HepG2 (cell line): ENCODE measurements around the gene CAMK2N2. TPM values are rescaled to one million over a fixed set of nuclear protein-coding genes. Genes with fewer than 3 reads are reported as not detected.

Experiments used
- ATAC-seq: fragments of 200-7000 bp; cut with Tn5 transposase; 3 replicates; pipeline ENCODE4 v1.9.1; 2020; ENCODE audit warnings: mild to moderate bottlenecking, moderate library complexity
- BruUV-seq: library from RNA; stranded (reverse); fragments of 400-500 nt; replicated peaks from 2 replicates; lab custom pipeline; 2021; lab: Mats Ljungman, UMichigan
- CTCF ChIA-PET: fragments of 300-600 bp; formaldehyde crosslinking; extraction: SDS; loops from one replicate; lab custom pipeline; 2021; ENCODE audit warnings: low total read pairs, inconsistent platforms, low intra/inter-chr PET ratio; lab: Yijun Ruan, JAX
- POLR2A ChIA-PET: fragments of 350-600 bp; sonication (Branson Sonifier 250); formaldehyde crosslinking; loops from one replicate; lab custom pipeline; 2020; ENCODE audit warnings: antibody characterized with exemption, inconsistent platforms; lab: Yijun Ruan, JAX
- DNase-seq: peaks from one replicate; pipeline ENCODE4 v3.0.0-alpha.2; 2015; ENCODE audit warnings: low spot score
- FAIRE-seq: peaks from 3 replicates; lab custom pipeline; 2011; peaks lifted over from hg19 to GRCh38; lab: Jason Lieb, UNC
- H2AFZ ChIP-seq: one replicate; pipeline ENCODE4 v1.6.1; 2011; ENCODE audit warnings: low read length, inconsistent platforms
- H3K27ac ChIP-seq: fragments of 300-600 bp; 3 replicates; pipeline ENCODE4 v1.8.0; 2011; ENCODE audit warnings: mixed run types, mild to moderate bottlenecking, mixed read lengths, low read length, inconsistent platforms; ENCODE audit not compliant: insufficient read depth; ENCODE audit errors: extremely low read length
- H3K27me3 ChIP-seq, 2 experiments: fragments of 200-600 bp in 1 of 2; 2 replicates in 1 of 2; 3 replicates in 1 of 2; pipeline versions ENCODE4 v1.6.0 to v1.8.0; 2011; ENCODE audit warnings: low read length in 2 of 2, mild to moderate bottlenecking in 2 of 2, moderate library complexity in 2 of 2, inconsistent platforms in 1 of 2; ENCODE audit not compliant: insufficient read depth in 2 of 2, control insufficient read depth in 1 of 2
- H3K36me3 ChIP-seq, 2 experiments: fragments of 200-600 bp in 1 of 2; replicated peaks in 1 of 2; 2 replicates in 1 of 2; 3 replicates in 1 of 2; pipeline versions ENCODE4 v1.5.1 to v1.8.0; 2011; ENCODE audit warnings: low read length in 2 of 2, inconsistent platforms in 1 of 2; ENCODE audit not compliant: insufficient read depth in 2 of 2, control insufficient read depth in 1 of 2
- H3K4me1 ChIP-seq: 2 replicates; pipeline ENCODE4 v1.5.1; 2012; ENCODE audit warnings: low read length, inconsistent platforms; ENCODE audit not compliant: insufficient read depth
- H3K4me2 ChIP-seq: 2 replicates; pipeline ENCODE4 v1.6.0; 2011; ENCODE audit warnings: low read depth, low read length, inconsistent platforms
- H3K4me3 ChIP-seq, 3 experiments: fragments of 200-600 bp in 1 of 3; sonication (generic), shearing (Covaris generic) in 1 of 3; replicated peaks in 1 of 3; 2 replicates each; pipeline ENCODE4 v1.5.1; 2011 to 2016; ENCODE audit warnings: low read length in 3 of 3, inconsistent platforms in 2 of 3, low read depth in 2 of 3, mild to moderate bottlenecking in 2 of 3, control low read depth in 1 of 3, mixed read lengths in 1 of 3; ENCODE audit not compliant: insufficient read depth in 1 of 3
- H3K79me2 ChIP-seq: one replicate; pipeline ENCODE4 v1.6.1; 2011; ENCODE audit warnings: low read length, inconsistent platforms; ENCODE audit not compliant: insufficient read depth
- H3K9ac ChIP-seq: 2 replicates; pipeline ENCODE4 v1.6.0; 2011; ENCODE audit warnings: mild to moderate bottlenecking, low read depth, low read length, inconsistent platforms; ENCODE audit not compliant: insufficient read depth
- H3K9me3 ChIP-seq: 2 replicates; pipeline ENCODE4 v1.5.1; 2012; ENCODE audit warnings: mild to moderate bottlenecking, low read length
- H4K20me1 ChIP-seq: 2 replicates; pipeline ENCODE4 v1.6.0; 2011; ENCODE audit warnings: inconsistent platforms, mild to moderate bottlenecking, low read length, moderate library complexity; ENCODE audit not compliant: insufficient read depth
- AGO1 ChIP-seq: fragments of 200-400 bp; formaldehyde crosslinking; IDR thresholded peaks from 2 replicates; pipeline ENCODE4 v1.6.1; 2017; ENCODE audit warnings: mild to moderate bottlenecking, low read depth, low read length, moderate library complexity; ENCODE audit not compliant: poor library complexity, severe bottlenecking
- EEA1 ChIP-seq: sonication (generic); formaldehyde crosslinking; IDR thresholded peaks from 2 replicates; pipeline ENCODE4 v1.5.1; 2020; ENCODE audit warnings: mild to moderate bottlenecking, missing genetic modification reagents, borderline replicate concordance
- ZNF274 ChIP-seq: sonication (generic); formaldehyde crosslinking; IDR thresholded peaks from 2 replicates; pipeline ENCODE4 v1.5.1; 2020; ENCODE audit warnings: mild to moderate bottlenecking, missing genetic modification reagents
- ZNF468 ChIP-seq: sonication (generic); formaldehyde crosslinking; IDR thresholded peaks from 2 replicates; pipeline ENCODE4 v1.8.0; 2022; ENCODE audit warnings: mild to moderate bottlenecking, moderate library complexity, missing genetic modification reagents
- ZNF501 ChIP-seq: sonication (generic); formaldehyde crosslinking; IDR thresholded peaks from 2 replicates; pipeline ENCODE4 v1.5.1; 2020; ENCODE audit warnings: mild to moderate bottlenecking, moderate library complexity, missing genetic modification reagents
- ZNF782 ChIP-seq: sonication (generic); formaldehyde crosslinking; IDR thresholded peaks from 2 replicates; pipeline ENCODE4 v1.4.0; 2020; ENCODE audit warnings: missing genetic modification reagents, mild to moderate bottlenecking, borderline replicate concordance
- WGBS: methylation state at CpG from one replicate; pipeline ENCODE4 v1.1.6; 2017; ENCODE audit warnings: low lambda C conversion rate; 5-methylcytosine and 5-hydroxymethylcytosine counted together
- in situ Hi-C: cut with HindIII; loops from 2 replicates; pipeline ENCODE4 v1.10.0; 2017; ENCODE audit warnings: low pct_unique_long_range_greater_than_20kb; ENCODE audit not compliant: extremely low pct_ligation_motif_present
- intact Hi-C: fragments of 100-400 bp; cut with micrococcal nuclease; formaldehyde crosslinking; loops from one replicate; pipeline ENCODE4 v1.10.0; 2022; ENCODE audit not compliant: unreplicated experiment
- polyA plus RNA-seq, 8 experiments: library from polyadenylated mRNA; depleted of rRNA in 3 of 8; stranded (reverse) in 7 of 8; unstranded in 1 of 8; fragments of >200 nt; fragmentation: Illumina TruSeq in 4 of 8; extraction: Trizol in 4 of 8; gene quantifications; 2 replicates each; pipeline versions ENCODE4 v1.2.1 to v1.2.3, GENCODE V29; 2011 to 2016; ENCODE audit warnings: low read depth in 4 of 8, missing spikeins in 1 of 8, mixed read lengths in 1 of 8; ENCODE audit not compliant: insufficient read depth in 1 of 8
- total RNA-seq, 5 experiments: library from RNA; depleted of rRNA; stranded (reverse); fragments of >200 nt; fragmentation: Illumina TruSeq; extraction: Trizol; gene quantifications; 2 replicates each; pipeline ENCODE4 v1.2.3, GENCODE V29; 2016; ENCODE audit warnings: low read depth in 1 of 5
- TF ChIP-seq, protein P1 (sequence below): fragments of 450-650 bp; IDR thresholded peaks from 2 replicates; pipeline ENCODE4 v1.6.1; 2017; ENCODE audit warnings: mild to moderate bottlenecking
- TF ChIP-seq, protein P2 (sequence below): sonication (generic); formaldehyde crosslinking; IDR thresholded peaks from 2 replicates; pipeline ENCODE4 v1.4.0; 2020; ENCODE audit warnings: missing genetic modification reagents, mild to moderate bottlenecking, borderline replicate concordance
- TF ChIP-seq, protein P3 (sequence below): sonication (generic); formaldehyde crosslinking; IDR thresholded peaks from 2 replicates; pipeline ENCODE4 v1.4.0; 2020; ENCODE audit warnings: missing genetic modification reagents
- TF ChIP-seq, protein P4 (sequence below): sonication (generic); formaldehyde crosslinking; IDR thresholded peaks from 2 replicates; pipeline ENCODE4 v1.4.0; 2020; ENCODE audit warnings: missing genetic modification reagents
- TF ChIP-seq, protein P5 (sequence below): sonication (generic); formaldehyde crosslinking; IDR thresholded peaks from 2 replicates; pipeline ENCODE4; 2020; ENCODE audit warnings: missing genetic modification reagents, mild to moderate bottlenecking, borderline replicate concordance

Gene CAMK2N2
- total and polyA plus RNA-seq, 2 of the 13 experiments (the other 11 are each of a cell fraction or from before 2014, with no cell fraction given): 0.12 to 0.27 TPM

DNA sequence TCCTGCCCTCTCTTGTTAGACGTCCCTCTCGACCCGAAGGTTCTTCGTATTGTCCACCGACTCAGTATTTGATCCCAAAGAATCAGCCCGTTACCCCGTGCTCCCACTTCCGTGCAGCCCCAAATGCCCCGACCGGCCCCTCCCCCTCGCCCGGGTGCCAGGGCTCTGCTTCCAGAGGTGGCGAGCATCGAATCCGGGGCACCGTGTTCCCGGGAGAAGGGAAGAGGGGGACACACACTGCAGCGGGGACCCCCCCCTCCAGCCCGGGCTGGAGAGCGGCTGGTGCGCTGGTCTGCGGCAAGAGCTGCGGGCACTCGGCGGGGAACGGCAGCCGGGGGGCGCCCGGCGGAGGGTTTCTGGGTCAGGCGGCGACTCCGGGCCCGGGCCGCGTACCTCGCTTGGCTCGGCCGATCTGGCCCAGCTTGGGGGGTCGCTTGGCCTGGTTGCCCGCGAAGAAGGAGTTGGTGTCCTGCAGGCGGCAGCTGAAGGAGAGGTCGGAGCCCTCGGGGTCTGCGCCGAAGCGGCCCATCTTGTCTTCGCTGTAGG is 556 bp downstream of the CAMK2N2 start:
- no peak for DNase-seq
- peak; percentile 18 for ATAC-seq
- Histone ChIP-seq H3K27ac (no peak overlapping the region), H3K4me2 (peak overlapping the region; percentile 84), H3K9me3 (no peaks in the 10 kb centered on the region), H3K27me3 (peaks cover 3 to 27% of the 10 kb centered on the region in 2 experiments), H4K20me1 (peaks cover 12% of the 10 kb centered on the region; the same call in 1 of the 2 replicates), H2AFZ (no peak overlapping the region), H3K36me3 (0 out of 5 replicates have a peak, but pooled peaks cover 0 to 1% of the 10 kb centered on the region in 2 experiments), H3K4me3 (peak overlapping the region; percentile 61 to 73 (median 62)), H3K4me1 (peaks cover 24% of the 10 kb centered on the region), H3K79me2 (no peaks in the 10 kb centered on the region), H3K9ac (no peak overlapping the region)
- ChIA-PET POLR2A (interaction anchor here (1.6 kb wide), 1 partner anchor 11 kb away, joined by 8 read pairs; no protein-coding TSS in a partner anchor), CTCF (no interaction called here)
- in situ Hi-C loops (no loop called here), intact Hi-C loops (loop anchor here (1.0 kb wide), 1 partner anchor 25 kb away; no protein-coding TSS in a partner anchor)
- FAIRE-seq: no peak
- no TSS peak for BruUV-seq
- 0% methylated on average over 11 of the region's 49 CpGs for WGBS
- TF ChIP-seq, protein P1, sequence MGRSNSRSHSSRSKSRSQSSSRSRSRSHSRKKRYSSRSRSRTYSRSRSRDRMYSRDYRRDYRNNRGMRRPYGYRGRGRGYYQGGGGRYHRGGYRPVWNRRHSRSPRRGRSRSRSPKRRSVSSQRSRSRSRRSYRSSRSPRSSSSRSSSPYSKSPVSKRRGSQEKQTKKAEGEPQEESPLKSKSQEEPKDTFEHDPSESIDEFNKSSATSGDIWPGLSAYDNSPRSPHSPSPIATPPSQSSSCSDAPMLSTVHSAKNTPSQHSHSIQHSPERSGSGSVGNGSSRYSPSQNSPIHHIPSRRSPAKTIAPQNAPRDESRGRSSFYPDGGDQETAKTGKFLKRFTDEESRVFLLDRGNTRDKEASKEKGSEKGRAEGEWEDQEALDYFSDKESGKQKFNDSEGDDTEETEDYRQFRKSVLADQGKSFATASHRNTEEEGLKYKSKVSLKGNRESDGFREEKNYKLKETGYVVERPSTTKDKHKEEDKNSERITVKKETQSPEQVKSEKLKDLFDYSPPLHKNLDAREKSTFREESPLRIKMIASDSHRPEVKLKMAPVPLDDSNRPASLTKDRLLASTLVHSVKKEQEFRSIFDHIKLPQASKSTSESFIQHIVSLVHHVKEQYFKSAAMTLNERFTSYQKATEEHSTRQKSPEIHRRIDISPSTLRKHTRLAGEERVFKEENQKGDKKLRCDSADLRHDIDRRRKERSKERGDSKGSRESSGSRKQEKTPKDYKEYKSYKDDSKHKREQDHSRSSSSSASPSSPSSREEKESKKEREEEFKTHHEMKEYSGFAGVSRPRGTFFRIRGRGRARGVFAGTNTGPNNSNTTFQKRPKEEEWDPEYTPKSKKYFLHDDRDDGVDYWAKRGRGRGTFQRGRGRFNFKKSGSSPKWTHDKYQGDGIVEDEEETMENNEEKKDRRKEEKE: no peak
- peak; percentile 85 for TF ChIP-seq AGO1
- TF ChIP-seq, protein P2, sequence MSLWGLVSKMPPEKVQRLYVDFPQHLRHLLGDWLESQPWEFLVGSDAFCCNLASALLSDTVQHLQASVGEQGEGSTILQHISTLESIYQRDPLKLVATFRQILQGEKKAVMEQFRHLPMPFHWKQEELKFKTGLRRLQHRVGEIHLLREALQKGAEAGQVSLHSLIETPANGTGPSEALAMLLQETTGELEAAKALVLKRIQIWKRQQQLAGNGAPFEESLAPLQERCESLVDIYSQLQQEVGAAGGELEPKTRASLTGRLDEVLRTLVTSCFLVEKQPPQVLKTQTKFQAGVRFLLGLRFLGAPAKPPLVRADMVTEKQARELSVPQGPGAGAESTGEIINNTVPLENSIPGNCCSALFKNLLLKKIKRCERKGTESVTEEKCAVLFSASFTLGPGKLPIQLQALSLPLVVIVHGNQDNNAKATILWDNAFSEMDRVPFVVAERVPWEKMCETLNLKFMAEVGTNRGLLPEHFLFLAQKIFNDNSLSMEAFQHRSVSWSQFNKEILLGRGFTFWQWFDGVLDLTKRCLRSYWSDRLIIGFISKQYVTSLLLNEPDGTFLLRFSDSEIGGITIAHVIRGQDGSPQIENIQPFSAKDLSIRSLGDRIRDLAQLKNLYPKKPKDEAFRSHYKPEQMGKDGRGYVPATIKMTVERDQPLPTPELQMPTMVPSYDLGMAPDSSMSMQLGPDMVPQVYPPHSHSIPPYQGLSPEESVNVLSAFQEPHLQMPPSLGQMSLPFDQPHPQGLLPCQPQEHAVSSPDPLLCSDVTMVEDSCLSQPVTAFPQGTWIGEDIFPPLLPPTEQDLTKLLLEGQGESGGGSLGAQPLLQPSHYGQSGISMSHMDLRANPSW (CRISPR knock-in tag): no peak
- TF ChIP-seq ZNF782 (CRISPR knock-in tag): no peak
- TF ChIP-seq ZNF468: no peak
- peak; percentile 48; the same call in 1 of the 2 replicates for TF ChIP-seq ZNF501 (CRISPR knock-in tag)
- TF ChIP-seq, protein P3, sequence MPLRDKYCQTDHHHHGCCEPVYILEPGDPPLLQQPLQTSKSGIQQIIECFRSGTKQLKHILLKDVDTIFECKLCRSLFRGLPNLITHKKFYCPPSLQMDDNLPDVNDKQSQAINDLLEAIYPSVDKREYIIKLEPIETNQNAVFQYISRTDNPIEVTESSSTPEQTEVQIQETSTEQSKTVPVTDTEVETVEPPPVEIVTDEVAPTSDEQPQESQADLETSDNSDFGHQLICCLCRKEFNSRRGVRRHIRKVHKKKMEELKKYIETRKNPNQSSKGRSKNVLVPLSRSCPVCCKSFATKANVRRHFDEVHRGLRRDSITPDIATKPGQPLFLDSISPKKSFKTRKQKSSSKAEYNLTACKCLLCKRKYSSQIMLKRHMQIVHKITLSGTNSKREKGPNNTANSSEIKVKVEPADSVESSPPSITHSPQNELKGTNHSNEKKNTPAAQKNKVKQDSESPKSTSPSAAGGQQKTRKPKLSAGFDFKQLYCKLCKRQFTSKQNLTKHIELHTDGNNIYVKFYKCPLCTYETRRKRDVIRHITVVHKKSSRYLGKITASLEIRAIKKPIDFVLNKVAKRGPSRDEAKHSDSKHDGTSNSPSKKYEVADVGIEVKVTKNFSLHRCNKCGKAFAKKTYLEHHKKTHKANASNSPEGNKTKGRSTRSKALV (CRISPR knock-in tag): 0 out of 2 replicates have a peak, but pooled peaks have one; percentile 8
- TF ChIP-seq, protein P4, sequence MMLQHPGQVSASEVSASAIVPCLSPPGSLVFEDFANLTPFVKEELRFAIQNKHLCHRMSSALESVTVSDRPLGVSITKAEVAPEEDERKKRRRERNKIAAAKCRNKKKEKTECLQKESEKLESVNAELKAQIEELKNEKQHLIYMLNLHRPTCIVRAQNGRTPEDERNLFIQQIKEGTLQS: 0 out of 2 replicates have a peak, but pooled peaks have one; percentile 17
- no peak for TF ChIP-seq EEA1 (CRISPR knock-in tag)
- TF ChIP-seq, protein P5, sequence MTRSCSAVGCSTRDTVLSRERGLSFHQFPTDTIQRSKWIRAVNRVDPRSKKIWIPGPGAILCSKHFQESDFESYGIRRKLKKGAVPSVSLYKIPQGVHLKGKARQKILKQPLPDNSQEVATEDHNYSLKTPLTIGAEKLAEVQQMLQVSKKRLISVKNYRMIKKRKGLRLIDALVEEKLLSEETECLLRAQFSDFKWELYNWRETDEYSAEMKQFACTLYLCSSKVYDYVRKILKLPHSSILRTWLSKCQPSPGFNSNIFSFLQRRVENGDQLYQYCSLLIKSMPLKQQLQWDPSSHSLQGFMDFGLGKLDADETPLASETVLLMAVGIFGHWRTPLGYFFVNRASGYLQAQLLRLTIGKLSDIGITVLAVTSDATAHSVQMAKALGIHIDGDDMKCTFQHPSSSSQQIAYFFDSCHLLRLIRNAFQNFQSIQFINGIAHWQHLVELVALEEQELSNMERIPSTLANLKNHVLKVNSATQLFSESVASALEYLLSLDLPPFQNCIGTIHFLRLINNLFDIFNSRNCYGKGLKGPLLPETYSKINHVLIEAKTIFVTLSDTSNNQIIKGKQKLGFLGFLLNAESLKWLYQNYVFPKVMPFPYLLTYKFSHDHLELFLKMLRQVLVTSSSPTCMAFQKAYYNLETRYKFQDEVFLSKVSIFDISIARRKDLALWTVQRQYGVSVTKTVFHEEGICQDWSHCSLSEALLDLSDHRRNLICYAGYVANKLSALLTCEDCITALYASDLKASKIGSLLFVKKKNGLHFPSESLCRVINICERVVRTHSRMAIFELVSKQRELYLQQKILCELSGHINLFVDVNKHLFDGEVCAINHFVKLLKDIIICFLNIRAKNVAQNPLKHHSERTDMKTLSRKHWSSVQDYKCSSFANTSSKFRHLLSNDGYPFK (CRISPR knock-in tag): no peak
- 0 out of 2 replicates have a peak, but pooled peaks have one; percentile 65 for TF ChIP-seq ZNF274 (CRISPR knock-in tag)
